Measurements from ENCODE around the gene INMT. TPM values are rescaled to one million over a fixed set of nuclear protein-coding genes. Genes with fewer than 3 reads are reported as not detected.

The INMT gene
- total RNA-seq, 1 donor from 2014 or later = 3.4 TPM

GRCh38 chr7:30799976-30800661, 48.2 kb downstream of the INMT start:
- Mint-ChIP-seq H3K27ac (no peak overlapping the region), H3K27me3 (ENCODE audit: low read depth) (no peaks in the 10 kb centered on the region), H3K4me3 (no peak overlapping the region), H3K36me3 (peaks cover 9% of the 10 kb centered on the region), H3K9me3 (no peaks in the 10 kb centered on the region), H3K4me1 (peaks cover 21% of the 10 kb centered on the region)
- no peak for DNase-seq (ENCODE audit: low spot score in 2 of 2, unreplicated experiment in 2 of 2)
- no peak for TF ChIP-seq CTCF (IDR thresholded peaks at IDR 0.05; ENCODE audit: unreplicated experiment)

GRCh38 chr7:30800785-30801252, 48.9 kb downstream of the INMT start:
- Mint-ChIP-seq H3K9me3 (no peaks in the 10 kb centered on the region), H3K36me3 (peaks cover 9% of the 10 kb centered on the region), H3K4me3 (no peak overlapping the region), H3K27me3 (ENCODE audit: low read depth) (no peaks in the 10 kb centered on the region), H3K4me1 (peaks cover 21% of the 10 kb centered on the region), H3K27ac (no peak overlapping the region)
- TF ChIP-seq CTCF (IDR thresholded peaks at IDR 0.05; ENCODE audit: unreplicated experiment) = peak; percentile 42
- peak in 1 of 2 experiments; percentile 48 for DNase-seq (ENCODE audit: low spot score in 2 of 2, unreplicated experiment in 2 of 2)

- Mint-ChIP-seq H3K4me3 (no peak overlapping the region), H3K9me3 (no peaks in the 10 kb centered on the region), H3K4me1 (peaks cover 10% of the 10 kb centered on the region), H3K27me3 (ENCODE audit: low read depth) (no peaks in the 10 kb centered on the region), H3K36me3 (peaks cover 16% of the 10 kb centered on the region), H3K27ac (no peak overlapping the region)
- TF ChIP-seq CTCF (IDR thresholded peaks at IDR 0.05; ENCODE audit: unreplicated experiment) = no peak
- no peak for DNase-seq (ENCODE audit: low spot score in 2 of 2, unreplicated experiment in 2 of 2)
Observed at GRCh38 chr7:30802812-30803211, 50.9 kb downstream of the INMT start.

GRCh38 chr7:30804078-30804661, 52.2 kb downstream of the INMT start:
- no peak overlapping the region for H3K4me3 Mint-ChIP-seq
- no peak for TF ChIP-seq CTCF (IDR thresholded peaks at IDR 0.05; ENCODE audit: unreplicated experiment)
- no peak for DNase-seq (ENCODE audit: low spot score in 2 of 2, unreplicated experiment in 2 of 2)
- no peak overlapping the region for H3K27ac Mint-ChIP-seq
- H3K9me3 Mint-ChIP-seq = no peaks in the 10 kb centered on the region
- H3K36me3 Mint-ChIP-seq = peaks cover 22% of the 10 kb centered on the region
- H3K27me3 Mint-ChIP-seq (ENCODE audit: low read depth) = no peaks in the 10 kb centered on the region
- H3K4me1 Mint-ChIP-seq = peaks cover 10% of the 10 kb centered on the region

GRCh38 chr7:30805081-30805691, 53.3 kb downstream of the INMT start:
- no peak for TF ChIP-seq CTCF (IDR thresholded peaks at IDR 0.05; ENCODE audit: unreplicated experiment)
- H3K9me3 Mint-ChIP-seq = no peaks in the 10 kb centered on the region
- H3K4me3 Mint-ChIP-seq = no peak overlapping the region
- no peaks in the 10 kb centered on the region for H3K27me3 Mint-ChIP-seq (ENCODE audit: low read depth)
- no peak for DNase-seq (ENCODE audit: low spot score in 2 of 2, unreplicated experiment in 2 of 2)
- no peak overlapping the region for H3K27ac Mint-ChIP-seq
- peaks cover 10% of the 10 kb centered on the region for H3K4me1 Mint-ChIP-seq
- peaks cover 22% of the 10 kb centered on the region for H3K36me3 Mint-ChIP-seq
